SH-SY5Y (cell line): ENCODE results near the gene BMAL2.

Experiments
- GATA2 ChIP-seq: IDR thresholded peaks from 2 replicates; pipeline ENCODE4 v1.6.1; 2011; ENCODE audit warnings: mild to moderate bottlenecking, low read depth, low read length
- GATA3 ChIP-seq: IDR thresholded peaks from 2 replicates; pipeline ENCODE4 v1.6.1; 2011; ENCODE audit warnings: low read depth, mild to moderate bottlenecking, low read length, moderate library complexity

DNA sequence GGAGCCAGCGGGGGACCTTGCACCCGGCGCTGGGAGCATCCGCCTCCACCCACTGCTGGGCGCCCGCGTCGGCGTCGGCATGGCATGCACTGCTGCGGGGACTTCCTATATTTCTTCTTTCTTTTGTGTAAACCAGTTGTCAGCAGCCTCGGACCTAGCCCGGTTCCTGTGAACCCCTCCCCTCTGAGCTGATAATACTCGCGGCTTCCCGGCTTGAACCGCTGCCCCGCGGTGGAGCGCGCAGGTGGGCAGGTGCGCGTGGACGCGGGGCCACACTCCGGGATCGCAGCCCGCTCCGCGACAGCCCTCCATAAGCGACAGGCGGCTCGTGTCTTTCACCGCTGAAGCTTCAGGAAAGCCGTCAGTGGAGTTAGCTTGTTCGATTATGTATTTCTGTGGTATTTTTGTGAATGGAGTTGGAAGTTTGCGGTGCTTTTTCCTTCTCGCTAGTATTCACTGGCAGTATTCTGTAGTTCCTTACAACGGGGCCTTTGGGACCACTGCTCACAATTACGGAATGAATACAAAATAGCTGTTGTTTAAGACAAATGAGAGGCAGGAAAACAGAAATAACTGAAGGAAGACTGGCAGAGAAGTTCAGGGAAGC lies 870 bp downstream of the BMAL2 start:
- TF ChIP-seq GATA3 (no peak), GATA2 (no peak)
